ENCODE data around the gene SDK2. TPM values are rescaled to one million over a fixed set of nuclear protein-coding genes. Genes with fewer than 3 reads are reported as not detected.

The SDK2 gene
- total and polyA plus RNA-seq, 2 of the 4 experiments (the other 2 are of a cell fraction), result under 0.01 to 0.03 TPM

- Histone ChIP-seq H4K8ac (ENCODE audit: low read depth in 2 of 2, low read length in 2 of 2) (no peak overlapping the region), H3K14ac (replicated peaks; ENCODE audit: low read depth, low read length) (no peak overlapping the region), H2BK5ac (ENCODE audit: low read depth, low read length, poor library complexity, severe bottlenecking) (no peak overlapping the region), H2BK15ac (ENCODE audit: low read depth, low read length) (no peak overlapping the region), H3K56ac (ENCODE audit: extremely low read depth, insufficient read depth, low read length) (no peak overlapping the region), H3K9me3 (ENCODE audit: control insufficient read depth, insufficient read depth, low read length) (no peaks in the 10 kb centered on the region), H3K36me3 (ENCODE audit: control insufficient read depth, insufficient read depth, low read length) (no peaks in the 10 kb centered on the region), H2BK20ac (ENCODE audit: low read depth, low read length) (no peak overlapping the region), H2AFZ (replicated peaks; ENCODE audit: low read length, poor library complexity) (no peak overlapping the region), H2AK9ac (replicated peaks; ENCODE audit: low read depth, low read length, poor library complexity) (no peak overlapping the region), H4K5ac (ENCODE audit: low read depth, low read length) (no peak overlapping the region), H4K20me1 (ENCODE audit: insufficient read depth, low read length) (no peaks in the 10 kb centered on the region), H3K9ac (ENCODE audit: low read depth, low read length) (no peak overlapping the region), H3K27me3 (ENCODE audit: control insufficient read depth, insufficient read depth, low read length) (no peaks in the 10 kb centered on the region; the same call in 1 of the 2 replicates), H2AK5ac (ENCODE audit: low read depth, low read length) (no peak overlapping the region), H3K23ac (ENCODE audit: low read depth, low read length) (no peak overlapping the region), H2BK120ac (ENCODE audit: low read depth, low read length) (no peak overlapping the region), H3K18ac (ENCODE audit: low read depth, low read length) (no peak overlapping the region), H3K79me1 (ENCODE audit: low read depth in 1 of 2, low read length in 2 of 2) (no peaks in the 10 kb centered on the region), H3K27ac (ENCODE audit: insufficient read depth, low read length) (no peak overlapping the region), H3K9me1 (ENCODE audit: insufficient read depth, low read length) (no peaks in the 10 kb centered on the region), H3K4ac (ENCODE audit: low read depth, low read length) (no peak overlapping the region), H4K91ac (ENCODE audit: insufficient read depth, low read depth, low read length) (no peak overlapping the region), H3K4me1 (ENCODE audit: control insufficient read depth, insufficient read depth, low read length) (no peaks in the 10 kb centered on the region), H3K4me2 (ENCODE audit: low read depth, low read length) (no peak overlapping the region), H3K4me3 (ENCODE audit: insufficient read depth, low read depth, low read length) (no peak overlapping the region)
- dilution Hi-C loops (cut with HindIII; ENCODE audit: low sequenced_read_pairs, unreplicated experiment) (no loop called here), intact Hi-C loops (cut with micrococcal nuclease) (no loop called here), in situ Hi-C loops (cut with MboI; ENCODE audit: low sequenced_read_pairs) (no loop called here)
- ChIA-PET POLR2A (ENCODE audit: unreplicated experiment) (no interaction called here), CTCF (no interaction called here)
- DNase-seq, result no peak
- BruUV-seq (replicated peaks), result no TSS peak
- TF ChIP-seq, protein P1, sequence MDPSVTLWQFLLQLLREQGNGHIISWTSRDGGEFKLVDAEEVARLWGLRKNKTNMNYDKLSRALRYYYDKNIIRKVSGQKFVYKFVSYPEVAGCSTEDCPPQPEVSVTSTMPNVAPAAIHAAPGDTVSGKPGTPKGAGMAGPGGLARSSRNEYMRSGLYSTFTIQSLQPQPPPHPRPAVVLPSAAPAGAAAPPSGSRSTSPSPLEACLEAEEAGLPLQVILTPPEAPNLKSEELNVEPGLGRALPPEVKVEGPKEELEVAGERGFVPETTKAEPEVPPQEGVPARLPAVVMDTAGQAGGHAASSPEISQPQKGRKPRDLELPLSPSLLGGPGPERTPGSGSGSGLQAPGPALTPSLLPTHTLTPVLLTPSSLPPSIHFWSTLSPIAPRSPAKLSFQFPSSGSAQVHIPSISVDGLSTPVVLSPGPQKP (IDR thresholded peaks at IDR 0.05; ENCODE audit: borderline replicate concordance, low read depth, low read length), result no peak
- no peak for TF ChIP-seq MXI1 (IDR thresholded peaks at IDR 0.05; ENCODE audit: borderline replicate concordance, low read depth, low read length)
- no peak for TF ChIP-seq RCOR1 (IDR thresholded peaks at IDR 0.05; ENCODE audit: insufficient replicate concordance, low read length)
- TF ChIP-seq SMC3 (IDR thresholded peaks at IDR 0.05; ENCODE audit: low read depth, low read length), result no peak
- no peak for TF ChIP-seq CTCF (conservative IDR thresholded peaks at IDR 0.05; ENCODE audit: low read depth, low read length)
- TF ChIP-seq MAFK (IDR thresholded peaks at IDR 0.05; ENCODE audit: low read depth, low read length), result no peak
- TF ChIP-seq FOS (IDR thresholded peaks at IDR 0.05; ENCODE audit: low read depth, low read length), result no peak
- TF ChIP-seq CHD1 (IDR thresholded peaks at IDR 0.05; ENCODE audit: low read depth, low read length), result no peak
- TF ChIP-seq RFX5 (IDR thresholded peaks at IDR 0.05; ENCODE audit: low read depth, low read length), result no peak
- no peak for TF ChIP-seq POLR2A (IDR thresholded peaks at IDR 0.05; ENCODE audit: low read depth, low read length)
- no peak for ATAC-seq (ENCODE audit: low read depth)
- no CpG with 5 or more reads among the region's 17 CpGs for WGBS, 2 experiments (ENCODE audit: extremely low coverage in 2 of 2, insufficient read length in 1 of 2)
Observed at GRCh38 chr17:73508931-73509605, 135.2 kb downstream of the SDK2 start.
